B cell (primary cell): ENCODE results near the gene SEC61A1.

Experiments used
- EZH2 ChIP-seq: IDR thresholded peaks from 2 replicates; pipeline ENCODE4 v1.6.1; 2012; ENCODE audit warnings: borderline replicate concordance, low read depth, mild to moderate bottlenecking, moderate library complexity, low read length; ENCODE audit not compliant: insufficient read depth, poor library complexity, severe bottlenecking
- TF ChIP-seq, protein P1 (sequence below): fragments of 200-600 bp; IDR thresholded peaks from one replicate; pipeline ENCODE4 v1.8.0; 2022; ENCODE audit warnings: antibody characterized with exemption, mild to moderate bottlenecking

DNA sequence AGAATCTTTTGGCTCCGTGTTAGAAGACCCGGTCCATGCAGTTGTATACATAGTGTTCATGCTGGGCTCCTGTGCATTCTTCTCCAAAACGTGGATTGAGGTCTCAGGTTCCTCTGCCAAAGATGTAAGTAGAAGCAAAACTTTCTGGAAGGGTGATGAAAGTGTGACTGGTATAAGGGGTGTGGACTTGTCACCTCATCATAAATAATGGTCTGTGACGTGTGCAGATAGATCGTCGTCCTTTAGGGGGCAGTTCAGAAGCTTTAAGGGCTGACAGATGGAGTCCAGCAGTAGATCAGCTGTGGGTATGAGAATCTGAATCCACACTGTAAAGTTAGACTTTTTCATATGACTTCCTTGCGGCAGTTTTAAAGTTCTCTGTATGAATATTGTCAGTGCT, 15.3 kb downstream of the SEC61A1 start:
- TF ChIP-seq, protein P1, sequence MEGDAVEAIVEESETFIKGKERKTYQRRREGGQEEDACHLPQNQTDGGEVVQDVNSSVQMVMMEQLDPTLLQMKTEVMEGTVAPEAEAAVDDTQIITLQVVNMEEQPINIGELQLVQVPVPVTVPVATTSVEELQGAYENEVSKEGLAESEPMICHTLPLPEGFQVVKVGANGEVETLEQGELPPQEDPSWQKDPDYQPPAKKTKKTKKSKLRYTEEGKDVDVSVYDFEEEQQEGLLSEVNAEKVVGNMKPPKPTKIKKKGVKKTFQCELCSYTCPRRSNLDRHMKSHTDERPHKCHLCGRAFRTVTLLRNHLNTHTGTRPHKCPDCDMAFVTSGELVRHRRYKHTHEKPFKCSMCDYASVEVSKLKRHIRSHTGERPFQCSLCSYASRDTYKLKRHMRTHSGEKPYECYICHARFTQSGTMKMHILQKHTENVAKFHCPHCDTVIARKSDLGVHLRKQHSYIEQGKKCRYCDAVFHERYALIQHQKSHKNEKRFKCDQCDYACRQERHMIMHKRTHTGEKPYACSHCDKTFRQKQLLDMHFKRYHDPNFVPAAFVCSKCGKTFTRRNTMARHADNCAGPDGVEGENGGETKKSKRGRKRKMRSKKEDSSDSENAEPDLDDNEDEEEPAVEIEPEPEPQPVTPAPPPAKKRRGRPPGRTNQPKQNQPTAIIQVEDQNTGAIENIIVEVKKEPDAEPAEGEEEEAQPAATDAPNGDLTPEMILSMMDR = no peak
- no peak for TF ChIP-seq EZH2
